ENCODE data around the gene HPN. TPM values are rescaled to one million over a fixed set of nuclear protein-coding genes. Genes with fewer than 3 reads are reported as not detected.
A peak's percentile ranks its signal among the peaks of the same experiment; 100 is the strongest.
"Not testable (repeated sequence)": the region's sequence is repeated elsewhere in the genome, so short reads cannot be mapped to it uniquely, and the experiment has no call there.

The HPN gene
- total RNA-seq, 1 experiment from 2014 or later = 0.84 TPM

GRCh38 chr19:35006999-35007365 lies 34.5 kb upstream of the HPN start:
- no peak for DNase-seq (ENCODE audit: low read depth)
- in situ Hi-C loops (cut with HindIII; ENCODE audit: low pct_unique_long_range_greater_than_20kb, low sequenced_read_pairs) = no loop called here

- in situ Hi-C loops (cut with HindIII; ENCODE audit: low pct_unique_long_range_greater_than_20kb, low sequenced_read_pairs); DNase-seq (ENCODE audit: low read depth): not testable (repeated sequence)
Measured at GRCh38 chr19:35007427-35007826, 34.1 kb upstream of the HPN start.

DNA sequence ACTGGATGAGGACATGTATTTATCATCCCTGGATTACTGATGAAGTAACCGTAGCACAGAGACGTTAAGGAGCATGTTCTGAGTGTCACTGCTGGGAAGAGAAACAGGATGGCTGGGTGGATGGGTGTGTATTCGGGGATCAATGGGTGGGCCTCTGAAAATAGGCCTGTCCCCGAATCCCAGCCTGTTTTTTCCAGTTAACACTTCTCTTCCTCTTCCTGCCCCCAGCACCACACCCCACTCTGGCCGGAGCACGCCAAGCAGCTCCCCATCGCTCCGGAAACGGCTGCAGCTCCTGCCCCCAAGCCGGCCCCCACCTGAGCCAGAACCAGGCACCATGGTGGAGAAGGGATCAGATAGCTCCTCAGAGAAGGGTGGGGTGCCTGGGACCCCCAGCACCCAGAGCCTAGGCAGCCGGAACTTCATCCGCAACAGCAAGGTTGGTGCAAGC lies 32.6 kb upstream of the HPN start:
- in situ Hi-C loops (cut with HindIII; ENCODE audit: low pct_unique_long_range_greater_than_20kb, low sequenced_read_pairs) = no loop called here
- no peak for DNase-seq (ENCODE audit: low read depth)

DNA sequence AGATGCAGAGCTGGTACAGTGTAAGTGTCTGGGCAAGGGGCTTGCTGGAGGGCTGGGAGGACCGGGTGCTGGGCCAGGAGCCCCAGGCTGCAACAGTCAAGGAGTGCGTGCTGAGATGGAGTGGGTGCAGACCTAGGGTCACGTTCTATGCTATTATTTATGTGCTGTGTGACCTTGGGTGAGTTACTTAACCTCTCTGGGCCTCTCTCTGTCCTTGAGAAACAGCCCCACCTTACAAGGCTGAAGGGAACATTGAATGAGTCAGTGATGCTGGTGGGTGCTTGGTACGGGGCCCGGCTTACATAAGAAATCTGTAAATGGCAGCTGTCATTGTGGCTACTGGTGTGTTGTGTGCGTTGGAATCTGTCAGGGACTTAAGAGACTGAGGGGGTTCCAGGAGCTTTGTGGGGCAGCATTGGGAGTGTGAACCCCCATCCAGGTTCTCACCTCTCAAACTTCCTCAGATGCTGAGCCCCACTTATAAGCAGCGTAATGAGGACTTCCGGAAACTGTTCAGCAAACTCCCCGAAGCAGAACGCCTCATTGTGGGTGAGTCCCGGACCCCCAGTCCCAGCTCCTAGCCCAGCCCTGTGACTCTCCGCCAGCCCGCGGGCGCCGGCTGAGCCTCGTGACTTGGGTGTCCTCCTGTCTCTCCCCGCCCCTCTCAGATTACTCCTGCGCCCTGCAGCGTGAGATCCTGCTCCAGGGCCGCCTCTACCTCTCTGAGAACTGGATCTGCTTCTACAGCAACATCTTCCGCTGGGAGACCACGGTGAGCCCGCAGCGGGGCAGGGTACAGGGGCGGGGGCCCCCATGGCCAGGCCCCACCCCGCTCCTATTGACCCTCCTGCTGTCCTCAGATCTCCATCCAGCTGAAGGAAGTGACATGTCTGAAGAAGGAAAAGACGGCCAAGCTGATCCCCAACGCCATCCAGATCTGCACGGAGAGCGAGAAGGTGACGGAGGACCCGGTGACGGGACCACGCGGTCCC lies 31.8 kb upstream of the HPN start:
- no peak for DNase-seq (ENCODE audit: low read depth)
- in situ Hi-C loops (cut with HindIII; ENCODE audit: low pct_unique_long_range_greater_than_20kb, low sequenced_read_pairs) = no loop called here

DNA sequence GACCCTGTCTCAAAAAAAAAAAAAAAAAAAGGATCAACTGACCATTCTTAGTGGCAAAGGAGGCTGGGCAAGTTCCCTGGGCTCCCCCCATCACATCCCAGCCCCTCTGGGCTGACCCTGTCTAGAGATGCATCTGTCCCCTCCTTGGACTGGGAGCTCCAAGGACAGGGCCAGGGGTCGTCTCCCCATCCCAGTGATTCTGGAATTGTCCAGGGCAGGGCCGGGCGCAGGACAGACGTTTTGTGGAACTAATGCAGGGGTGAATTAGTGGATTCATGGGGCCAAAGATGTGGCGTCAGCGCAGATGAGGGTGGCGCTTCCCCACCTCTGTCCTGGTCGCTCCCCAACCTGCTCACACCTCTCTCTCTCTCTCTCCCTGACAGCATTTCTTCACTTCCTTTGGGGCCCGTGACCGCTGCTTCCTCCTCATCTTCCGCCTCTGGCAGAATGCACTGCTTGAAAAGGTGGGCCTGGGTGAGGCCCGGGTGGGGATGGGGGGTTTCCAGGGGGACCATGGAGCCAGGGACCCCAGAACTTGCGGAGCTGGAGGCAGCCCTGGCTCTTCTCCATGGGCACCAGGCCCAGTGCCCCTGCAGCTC lies 30.3 kb upstream of the HPN start:
- in situ Hi-C loops (cut with HindIII; ENCODE audit: low pct_unique_long_range_greater_than_20kb, low sequenced_read_pairs) = no loop called here
- DNase-seq (ENCODE audit: low read depth) = no peak

- no peak for DNase-seq (ENCODE audit: low read depth)
- in situ Hi-C loops (cut with HindIII; ENCODE audit: low pct_unique_long_range_greater_than_20kb, low sequenced_read_pairs) = no loop called here
Measured at GRCh38 chr19:35011737-35012682, 29.5 kb upstream of the HPN start.

DNA sequence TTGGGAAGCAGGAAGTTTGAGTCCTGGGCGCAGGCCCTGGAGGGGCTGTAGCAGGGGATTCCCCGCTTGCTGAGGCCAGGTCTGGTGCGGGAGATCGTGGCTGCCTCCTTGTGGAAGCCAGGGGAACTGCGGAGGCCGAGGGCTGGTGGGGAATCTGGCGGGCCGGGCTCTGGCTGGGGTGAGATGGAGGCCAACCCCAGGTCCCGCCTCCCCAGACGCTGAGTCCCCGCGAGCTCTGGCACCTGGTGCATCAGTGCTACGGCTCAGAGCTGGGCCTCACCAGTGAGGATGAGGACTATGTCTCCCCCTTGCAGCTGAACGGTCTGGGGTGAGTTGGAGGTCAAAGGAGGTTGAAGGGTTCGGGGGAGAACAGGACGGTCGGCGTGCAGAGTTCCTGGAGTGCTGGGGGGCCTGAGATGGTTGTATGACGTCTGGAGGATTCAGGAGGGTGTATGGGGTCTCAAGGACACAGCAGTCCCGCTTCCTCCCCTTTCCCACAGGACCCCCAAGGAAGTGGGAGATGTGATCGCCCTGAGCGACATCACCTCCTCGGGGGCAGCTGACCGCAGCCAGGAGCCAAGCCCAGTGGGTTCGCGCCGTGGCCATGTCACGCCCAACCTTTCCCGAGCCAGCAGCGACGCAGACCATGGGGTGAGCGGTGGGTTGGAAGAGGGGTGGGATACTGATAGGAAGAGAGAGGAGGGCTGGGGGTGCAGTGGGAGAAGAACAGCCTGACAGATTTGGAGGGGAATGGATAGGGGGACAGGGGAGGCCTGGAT lies 28.3 kb upstream of the HPN start:
- peak; percentile 62 for DNase-seq (ENCODE audit: low read depth)
- in situ Hi-C loops (cut with HindIII; ENCODE audit: low pct_unique_long_range_greater_than_20kb, low sequenced_read_pairs) = no loop called here

DNA sequence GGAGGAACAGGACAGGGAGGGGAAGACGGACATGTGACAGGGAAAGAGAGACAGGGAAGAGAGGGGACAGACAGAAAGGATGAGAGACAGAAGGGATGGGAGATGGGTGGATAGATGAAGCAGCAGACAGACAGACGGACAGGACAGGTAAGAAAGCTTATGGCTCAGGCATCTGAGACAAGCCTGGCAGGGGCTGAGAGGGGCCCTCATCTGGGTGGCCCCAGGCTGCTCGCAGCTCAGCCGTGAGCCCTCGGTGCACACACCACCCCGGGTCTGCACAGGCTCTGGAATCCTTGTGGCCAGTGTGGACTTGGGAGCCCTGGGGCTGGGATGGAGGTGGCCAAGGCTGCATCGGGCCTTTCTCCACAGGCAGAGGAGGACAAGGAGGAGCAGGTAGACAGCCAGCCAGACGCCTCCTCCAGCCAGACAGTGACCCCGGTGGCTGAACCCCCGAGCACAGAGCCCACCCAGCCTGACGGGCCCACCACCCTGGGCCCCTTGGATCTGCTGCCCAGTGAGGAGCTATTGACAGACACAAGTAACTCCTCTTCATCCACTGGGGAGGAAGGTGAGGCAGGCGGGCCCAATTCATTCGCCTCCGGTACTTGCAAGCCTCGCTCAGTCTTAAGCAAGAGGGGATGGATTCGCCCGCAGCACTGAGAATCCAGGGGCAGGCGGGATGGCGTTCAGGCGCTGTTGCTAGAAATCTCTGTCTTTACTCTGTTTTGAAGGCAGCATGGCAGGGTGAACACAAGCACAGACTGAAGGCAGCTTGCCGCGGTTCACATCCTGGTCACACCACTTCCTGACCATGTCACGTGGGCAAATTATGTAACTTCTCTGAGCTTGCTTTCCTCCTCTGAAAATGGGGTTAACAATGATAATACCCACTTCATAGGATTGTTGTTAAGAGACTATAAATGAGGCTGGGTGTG lies 27.4 kb upstream of the HPN start:
- no peak for DNase-seq (ENCODE audit: low read depth)
- in situ Hi-C loops (cut with HindIII; ENCODE audit: low pct_unique_long_range_greater_than_20kb, low sequenced_read_pairs) = no loop called here

- DNase-seq (ENCODE audit: low read depth); in situ Hi-C loops (cut with HindIII; ENCODE audit: low pct_unique_long_range_greater_than_20kb, low sequenced_read_pairs): not testable (repeated sequence)
Measured at GRCh38 chr19:35014774-35015173, 26.7 kb upstream of the HPN start.

DNA sequence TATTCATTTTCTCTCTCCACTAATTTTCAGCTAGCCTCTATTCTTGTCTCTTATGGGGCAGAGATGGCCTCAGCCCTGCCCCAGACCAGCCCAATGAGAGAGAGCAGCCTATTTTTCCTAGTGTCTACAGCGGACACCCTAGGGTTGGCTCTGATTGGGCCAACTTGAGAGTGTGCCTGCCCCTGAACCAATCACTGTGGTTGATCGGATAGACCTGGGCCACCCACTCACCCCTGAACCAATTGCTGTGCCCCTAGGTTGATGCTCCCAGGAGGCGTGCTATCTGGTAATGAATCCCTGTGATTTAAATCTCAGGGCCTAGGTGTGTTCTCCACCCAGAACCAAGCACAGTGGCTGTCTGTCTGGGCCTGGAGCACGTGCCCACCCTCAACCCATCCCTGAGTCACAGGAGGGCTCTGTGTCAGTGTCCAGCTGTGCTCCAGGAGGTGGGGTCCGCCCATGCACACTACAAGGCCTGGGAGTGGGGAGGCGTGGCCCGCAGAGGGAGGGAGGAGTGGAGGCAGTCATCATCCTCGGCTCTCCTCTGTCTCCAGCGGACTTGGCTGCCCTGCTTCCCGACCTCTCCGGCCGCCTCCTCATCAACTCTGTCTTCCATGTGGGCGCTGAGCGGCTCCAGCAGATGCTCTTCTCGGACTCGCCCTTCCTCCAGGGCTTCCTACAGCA lies 26.1 kb upstream of the HPN start:
- in situ Hi-C loops (cut with HindIII; ENCODE audit: low pct_unique_long_range_greater_than_20kb, low sequenced_read_pairs) = no loop called here
- DNase-seq (ENCODE audit: low read depth) = no peak

DNA sequence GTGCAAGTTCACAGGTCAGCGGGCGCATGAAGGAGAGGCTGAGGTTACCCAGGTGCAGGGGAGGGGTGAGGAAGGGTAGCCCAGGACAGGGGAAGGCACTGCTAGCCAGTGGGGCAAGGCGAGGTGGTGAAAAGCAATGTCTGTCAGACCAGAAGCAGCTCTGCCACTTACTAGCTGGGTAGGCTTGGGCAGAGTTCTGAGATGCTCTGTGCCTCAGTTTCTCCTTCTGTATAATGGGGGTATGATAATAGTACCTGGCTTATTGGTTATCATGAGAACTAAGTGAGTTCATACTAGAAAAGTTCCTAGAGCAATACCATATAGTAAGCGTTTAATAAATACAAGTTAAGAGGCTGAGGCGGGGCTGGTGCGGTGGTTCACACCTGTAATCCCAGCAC lies 25.6 kb upstream of the HPN start:
- no peak for DNase-seq (ENCODE audit: low read depth)
- in situ Hi-C loops (cut with HindIII; ENCODE audit: low pct_unique_long_range_greater_than_20kb, low sequenced_read_pairs) = no loop called here

DNA sequence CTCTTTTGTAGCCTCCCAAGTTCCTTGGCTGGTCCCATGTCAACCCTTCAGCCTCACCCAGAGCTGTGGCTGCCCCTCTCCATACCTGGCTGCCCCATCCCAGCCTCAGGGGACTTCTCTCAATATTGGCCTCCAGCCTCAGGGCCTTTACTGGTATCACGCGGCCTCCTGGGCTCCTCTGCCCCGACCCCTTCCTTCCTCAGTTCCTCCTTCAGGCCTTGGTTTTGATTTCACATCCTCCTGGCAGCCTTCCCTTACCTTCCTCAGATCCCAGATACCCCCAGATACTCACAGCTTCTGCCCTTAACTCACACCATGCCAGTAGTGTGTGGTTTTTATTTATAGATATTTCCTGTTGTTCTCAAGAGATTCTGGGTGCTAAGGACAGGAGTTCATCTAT lies 24.0 kb upstream of the HPN start:
- in situ Hi-C loops (cut with HindIII; ENCODE audit: low pct_unique_long_range_greater_than_20kb, low sequenced_read_pairs) = no loop called here
- DNase-seq (ENCODE audit: low read depth) = no peak

DNA sequence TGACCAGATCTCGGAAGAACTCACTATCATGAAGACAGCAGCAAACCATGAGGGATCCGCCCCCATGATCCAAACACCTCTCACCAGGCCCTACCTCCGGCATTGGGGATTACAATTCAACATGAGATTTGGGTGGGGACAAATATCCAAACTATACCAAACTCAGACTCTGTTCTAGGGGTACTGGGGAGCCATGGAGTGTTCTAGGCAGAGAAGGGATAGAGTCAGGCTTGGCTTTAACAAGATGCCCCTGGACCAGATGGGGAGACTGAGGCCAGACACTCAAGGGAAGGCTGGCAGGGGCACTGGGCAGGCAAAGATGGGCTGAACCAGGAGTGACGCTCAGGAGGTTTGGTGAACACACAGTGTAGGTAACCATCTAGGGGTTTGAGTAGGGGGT lies 23.1 kb upstream of the HPN start:
- in situ Hi-C loops (cut with HindIII; ENCODE audit: low pct_unique_long_range_greater_than_20kb, low sequenced_read_pairs) = no loop called here
- no peak for DNase-seq (ENCODE audit: low read depth)

DNA sequence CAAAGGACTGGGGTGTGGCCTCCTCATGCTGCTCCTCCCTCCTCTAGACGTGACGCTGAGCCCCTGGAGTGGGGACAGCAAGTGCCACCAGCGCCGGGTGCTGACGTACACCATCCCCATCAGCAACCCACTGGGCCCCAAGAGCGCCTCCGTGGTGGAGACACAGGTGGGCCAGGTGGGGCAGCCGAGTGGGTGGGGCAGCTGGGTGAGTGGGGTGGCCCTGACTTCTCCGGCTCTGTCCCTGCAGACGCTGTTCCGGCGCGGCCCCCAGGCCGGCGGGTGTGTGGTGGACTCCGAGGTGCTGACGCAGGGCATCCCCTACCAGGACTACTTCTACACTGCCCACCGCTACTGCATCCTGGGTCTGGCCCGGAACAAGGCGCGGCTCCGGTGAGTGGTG lies 22.4 kb upstream of the HPN start:
- in situ Hi-C loops (cut with HindIII; ENCODE audit: low pct_unique_long_range_greater_than_20kb, low sequenced_read_pairs) = no loop called here
- DNase-seq (ENCODE audit: low read depth) = no peak

DNA sequence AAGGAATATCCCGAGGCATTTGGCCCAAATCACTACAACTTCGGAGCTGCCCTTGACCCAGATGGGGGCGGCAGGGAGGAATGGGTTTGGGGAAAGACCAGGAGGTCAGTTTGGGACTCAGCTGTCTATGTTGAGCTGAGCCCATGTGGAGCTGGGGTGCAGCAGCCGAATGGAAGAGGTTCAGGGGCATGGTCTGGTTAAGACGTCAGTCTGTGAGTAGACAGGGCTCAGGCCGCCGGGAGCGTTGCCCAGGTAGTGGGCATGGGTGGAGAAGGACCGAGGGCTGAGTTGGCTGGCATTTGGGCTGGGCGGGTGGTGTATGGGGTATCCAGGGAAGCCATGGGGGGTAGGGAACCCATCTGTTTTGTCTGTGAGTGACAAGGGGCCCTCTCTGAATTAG lies 20.5 kb upstream of the HPN start:
- no peak for DNase-seq (ENCODE audit: low read depth)
- in situ Hi-C loops (cut with HindIII; ENCODE audit: low pct_unique_long_range_greater_than_20kb, low sequenced_read_pairs) = no loop called here

- DNase-seq (ENCODE audit: low read depth) = no peak
- in situ Hi-C loops (cut with HindIII; ENCODE audit: low pct_unique_long_range_greater_than_20kb, low sequenced_read_pairs) = no loop called here
Measured at GRCh38 chr19:35021596-35021995, 19.9 kb upstream of the HPN start.

Data from Caki2 (cell line).